Colonic mucosa (tissue), 4 donors: ENCODE data around the gene LAD1. TPM values are rescaled to one million over a fixed set of nuclear protein-coding genes. Genes with fewer than 3 reads are reported as not detected.

ENCODE experiments used
- DNase-seq: peaks from one replicate; pipeline ENCODE4 v3.0.0-alpha.2; 2020
- H3K27ac ChIP-seq: fragments of 200-600 bp; one replicate; pipeline ENCODE4 v1.8.0; 2021
- H3K27me3 ChIP-seq: fragments of 200-600 bp; one replicate; pipeline ENCODE4 v1.8.0; 2021
- H3K36me3 ChIP-seq: fragments of 200-600 bp; one replicate; pipeline ENCODE4 v1.8.0; 2021
- H3K4me1 ChIP-seq: fragments of 200-600 bp; one replicate; pipeline ENCODE4 v1.8.0; 2021; ENCODE audit warnings: mild to moderate bottlenecking
- H3K4me3 ChIP-seq: fragments of 200-600 bp; one replicate; pipeline ENCODE4 v1.8.0; 2021
- H3K9ac ChIP-seq, 2 donors: one replicate each; pipeline ENCODE4 v1.7.0; 2013; ENCODE audit warnings: control low read depth in 2 of 2, low read depth in 2 of 2, low read length in 2 of 2
- H3K9me3 ChIP-seq: fragments of 200-600 bp; one replicate; pipeline ENCODE4 v1.8.0; 2021
- intact Hi-C: fragments of 100-400 bp; cut with DNase I; formaldehyde crosslinking; loops from one replicate; pipeline ENCODE4 v1.14.1; 2022
- total RNA-seq, 2 donors: library from RNA; stranded (reverse); fragmentation: NEBNext Ultra II Directional in 1 of 2; extraction: Animal tissue kit (Norgen Biotek cat#: 25700) in 1 of 2; gene quantifications; one replicate each; pipeline ENCODE4 v1.2.1, GENCODE V29; 2021
- TF ChIP-seq, protein P1 (sequence below): fragments of 200-600 bp; IDR thresholded peaks from one replicate; pipeline ENCODE4 v1.8.0; 2022; ENCODE audit warnings: antibody characterized with exemption, mild to moderate bottlenecking
- donor health status: healthy.
- donor health status: DM: no; HTN: no; CAD: no.
- donor health status: DM: no; HTN: no; CAD: no.

Gene LAD1
- total RNA-seq, 2 donors from 2014 or later = 160 to 280 TPM

DNA sequence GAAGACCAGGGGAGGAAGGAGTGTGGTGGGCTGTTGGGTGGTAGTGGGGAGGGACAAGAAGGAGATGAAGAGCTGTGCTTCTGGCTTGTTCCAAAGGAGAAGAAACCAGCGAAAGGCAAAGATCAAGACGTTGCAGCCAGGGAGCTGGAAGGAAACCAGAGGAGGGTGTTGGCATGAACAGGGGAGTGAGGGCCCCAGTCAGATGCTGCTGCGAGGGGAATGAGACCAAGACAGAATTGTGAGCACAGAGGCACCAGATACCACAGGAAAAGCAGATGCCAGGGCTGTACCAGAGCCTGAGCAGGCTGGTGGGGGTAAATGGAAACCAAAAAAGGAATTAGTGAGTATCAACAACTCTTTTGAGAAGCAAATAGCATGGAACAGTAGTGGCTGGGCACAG lies 6.0 kb downstream of the LAD1 start:
- H3K27me3 ChIP-seq = no peaks in the 10 kb centered on the region
- TF ChIP-seq, protein P1, sequence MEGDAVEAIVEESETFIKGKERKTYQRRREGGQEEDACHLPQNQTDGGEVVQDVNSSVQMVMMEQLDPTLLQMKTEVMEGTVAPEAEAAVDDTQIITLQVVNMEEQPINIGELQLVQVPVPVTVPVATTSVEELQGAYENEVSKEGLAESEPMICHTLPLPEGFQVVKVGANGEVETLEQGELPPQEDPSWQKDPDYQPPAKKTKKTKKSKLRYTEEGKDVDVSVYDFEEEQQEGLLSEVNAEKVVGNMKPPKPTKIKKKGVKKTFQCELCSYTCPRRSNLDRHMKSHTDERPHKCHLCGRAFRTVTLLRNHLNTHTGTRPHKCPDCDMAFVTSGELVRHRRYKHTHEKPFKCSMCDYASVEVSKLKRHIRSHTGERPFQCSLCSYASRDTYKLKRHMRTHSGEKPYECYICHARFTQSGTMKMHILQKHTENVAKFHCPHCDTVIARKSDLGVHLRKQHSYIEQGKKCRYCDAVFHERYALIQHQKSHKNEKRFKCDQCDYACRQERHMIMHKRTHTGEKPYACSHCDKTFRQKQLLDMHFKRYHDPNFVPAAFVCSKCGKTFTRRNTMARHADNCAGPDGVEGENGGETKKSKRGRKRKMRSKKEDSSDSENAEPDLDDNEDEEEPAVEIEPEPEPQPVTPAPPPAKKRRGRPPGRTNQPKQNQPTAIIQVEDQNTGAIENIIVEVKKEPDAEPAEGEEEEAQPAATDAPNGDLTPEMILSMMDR = no peak
- H3K4me3 ChIP-seq = no peak overlapping the region
- H3K27ac ChIP-seq = no peak overlapping the region
- no peak overlapping the region for H3K9ac ChIP-seq
- no peak for DNase-seq
- intact Hi-C loops = no loop called here
- no peaks in the 10 kb centered on the region for H3K4me1 ChIP-seq
- no peaks in the 10 kb centered on the region for H3K9me3 ChIP-seq
- no peaks in the 10 kb centered on the region for H3K36me3 ChIP-seq

DNA sequence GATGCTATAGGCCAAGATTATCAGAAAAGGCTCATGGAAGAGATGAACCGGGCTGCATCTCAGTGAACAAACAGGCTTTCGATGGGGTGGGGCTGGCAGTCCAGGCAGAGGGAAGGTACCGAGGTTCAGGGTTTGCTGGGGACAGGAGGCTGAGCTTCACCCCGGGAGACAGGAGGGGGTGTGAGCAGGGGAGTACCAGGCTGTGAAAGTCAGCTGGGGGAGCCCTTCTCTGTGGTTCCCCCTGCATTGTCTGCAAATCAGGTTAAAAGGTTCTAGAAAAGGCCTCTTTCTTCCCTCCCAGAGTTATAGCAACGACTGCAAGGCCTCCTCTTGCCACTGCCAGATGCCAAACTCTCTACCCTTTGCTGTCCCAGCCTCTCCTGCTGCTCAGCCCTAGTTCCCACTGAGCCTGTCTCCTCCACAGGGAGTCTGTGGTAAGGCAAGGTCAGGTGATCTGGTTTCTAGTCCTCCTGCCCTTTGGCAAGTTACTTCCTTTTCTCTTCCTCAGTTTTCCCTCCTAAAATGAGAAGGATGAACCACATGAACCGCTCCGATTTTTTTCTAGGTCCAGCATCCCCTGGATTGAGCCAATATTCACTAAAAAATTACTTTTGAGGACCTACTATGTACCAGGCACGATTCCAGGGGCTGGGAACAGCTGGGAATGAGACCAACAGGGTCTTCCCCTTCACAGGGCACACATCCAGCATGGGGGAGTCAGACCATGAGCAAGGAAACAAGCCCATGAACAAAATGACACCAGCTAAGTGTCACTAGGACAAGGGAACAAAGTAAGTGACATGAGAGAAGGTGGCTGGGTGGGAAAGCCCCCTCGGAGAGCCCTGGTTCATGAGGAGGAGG lies 7.2 kb downstream of the LAD1 start:
- Histone ChIP-seq H3K27me3 (no peaks in the 10 kb centered on the region), H3K27ac (no peak overlapping the region), H3K9me3 (no peaks in the 10 kb centered on the region), H3K36me3 (no peaks in the 10 kb centered on the region), H3K9ac (no peak overlapping the region), H3K4me3 (no peak overlapping the region), H3K4me1 (no peaks in the 10 kb centered on the region)
- intact Hi-C loops = no loop called here
- TF ChIP-seq, protein P1 = no peak
- no peak for DNase-seq

DNA sequence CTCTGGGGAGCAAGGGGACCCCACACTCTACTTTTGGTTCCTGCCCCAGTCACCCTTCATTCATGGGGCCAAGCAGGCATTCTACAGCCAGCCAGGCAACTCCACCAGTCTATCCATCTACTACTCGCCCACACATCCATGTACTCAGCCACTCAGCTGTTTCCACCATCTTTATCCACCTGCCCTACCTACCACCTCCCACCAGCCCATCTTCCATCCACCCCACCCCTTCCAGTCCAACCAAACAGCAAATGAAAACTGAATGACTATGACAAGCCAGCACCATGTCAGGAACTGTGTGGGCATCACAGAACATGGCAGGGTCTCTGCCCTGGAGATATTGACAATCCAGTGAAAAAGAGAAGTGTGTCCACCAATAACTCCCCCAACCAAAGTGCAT lies 7.9 kb downstream of the LAD1 start:
- TF ChIP-seq, protein P1 = no peak
- Histone ChIP-seq H3K9ac (no peak overlapping the region), H3K36me3 (no peaks in the 10 kb centered on the region), H3K27ac (no peak overlapping the region), H3K27me3 (no peaks in the 10 kb centered on the region), H3K4me3 (no peak overlapping the region), H3K9me3 (no peaks in the 10 kb centered on the region), H3K4me1 (no peaks in the 10 kb centered on the region)
- no peak for DNase-seq
- intact Hi-C loops = no loop called here

DNA sequence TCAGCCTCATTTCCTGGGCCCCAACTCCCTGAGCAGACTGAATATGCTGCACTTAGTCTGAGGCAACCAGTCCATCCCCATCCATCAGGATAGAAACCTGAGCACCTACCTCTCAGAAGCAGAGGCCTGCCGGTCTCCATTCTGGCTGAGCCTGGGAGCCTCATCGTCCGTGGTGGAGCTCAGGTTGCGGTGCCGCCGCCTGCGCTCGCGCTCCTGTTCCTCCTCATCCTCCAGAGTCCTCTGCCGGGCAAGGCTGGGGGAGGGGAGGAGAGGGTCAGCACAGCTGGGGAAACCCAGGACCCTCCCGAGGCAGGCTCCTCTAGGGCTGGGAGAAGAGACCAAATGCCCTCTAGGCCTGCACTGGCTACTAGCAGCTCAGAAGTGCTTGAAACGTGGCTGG lies 10.1 kb downstream of the LAD1 start:
- H3K27me3 ChIP-seq = no peaks in the 10 kb centered on the region
- no peak overlapping the region for H3K9ac ChIP-seq
- no peaks in the 10 kb centered on the region for H3K36me3 ChIP-seq
- no peak overlapping the region for H3K4me3 ChIP-seq
- DNase-seq = no peak
- TF ChIP-seq, protein P1 = no peak
- H3K27ac ChIP-seq = no peak overlapping the region
- no peaks in the 10 kb centered on the region for H3K4me1 ChIP-seq
- intact Hi-C loops = no loop called here
- H3K9me3 ChIP-seq = no peaks in the 10 kb centered on the region

DNA sequence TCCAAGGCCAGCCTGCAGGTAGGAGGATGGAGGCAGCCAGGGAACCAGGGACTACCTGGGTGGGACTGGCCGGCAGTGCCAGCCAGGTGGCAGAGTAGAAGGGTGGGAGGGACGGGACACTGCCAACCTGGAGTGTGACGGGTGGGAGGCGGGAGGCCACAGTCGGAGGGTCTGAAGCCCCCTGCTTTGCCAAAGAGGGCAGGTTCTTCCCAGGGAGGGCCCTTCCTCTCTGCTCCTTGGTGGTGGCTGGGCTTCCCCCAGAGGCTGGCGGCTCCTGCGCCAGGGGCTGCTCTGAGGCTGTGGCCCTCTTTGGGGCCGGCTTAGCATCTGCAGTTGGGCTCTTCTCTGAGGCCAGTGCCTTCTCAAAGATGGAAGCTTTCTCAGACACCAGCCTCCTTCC lies 12.9 kb downstream of the LAD1 start:
- Histone ChIP-seq H3K27ac (no peak overlapping the region), H3K4me3 (no peak overlapping the region), H3K27me3 (no peaks in the 10 kb centered on the region), H3K9ac (no peak overlapping the region), H3K4me1 (no peaks in the 10 kb centered on the region), H3K9me3 (no peaks in the 10 kb centered on the region), H3K36me3 (no peaks in the 10 kb centered on the region)
- DNase-seq = no peak
- TF ChIP-seq, protein P1 = no peak
- intact Hi-C loops = no loop called here
